Natural killer cell (primary cell): Measurements from ENCODE around the gene NPAS3. TPM values are rescaled to one million over a fixed set of nuclear protein-coding genes. Genes with fewer than 3 reads are reported as not detected.

ENCODE experiments used
- ATAC-seq, 3 donors: fragments of 150-1000 bp in 2 of 3; fragments of 200-7000 bp in 1 of 3; cut with Tn5 transposase; 1 replicate in 1 of 3; 2 replicates in 2 of 3; pipeline ENCODE4 v1.10.0; 2021; ENCODE audit warnings: mild to moderate bottlenecking in 2 of 3, moderate library complexity in 2 of 3
- DNase-seq, 2 donors: peaks; one replicate each; pipeline versions ENCODE4 v3.0.0 to v3.0.0-alpha.2; 2013 to 2021; ENCODE audit warnings: mixed read lengths in 1 of 2
- H3K27ac ChIP-seq: one replicate; pipeline ENCODE4 v1.5.1; 2013; ENCODE audit warnings: mild to moderate bottlenecking, low read length
- H3K27me3 ChIP-seq: one replicate; pipeline ENCODE4 v1.6.1; 2013; ENCODE audit warnings: low read length; ENCODE audit not compliant: control insufficient read depth, insufficient read depth
- H3K36me3 ChIP-seq: one replicate; pipeline ENCODE4 v1.6.1; 2013; ENCODE audit warnings: low read length; ENCODE audit not compliant: control insufficient read depth, insufficient read depth
- H3K4me1 ChIP-seq: one replicate; pipeline ENCODE4 v1.6.1; 2013; ENCODE audit warnings: low read length; ENCODE audit not compliant: control insufficient read depth, insufficient read depth
- H3K4me3 ChIP-seq: one replicate; pipeline ENCODE4 v1.5.1; 2013; ENCODE audit warnings: low read length
- H3K9me3 ChIP-seq: one replicate; pipeline ENCODE4 v1.6.1; 2013; ENCODE audit warnings: low read length; ENCODE audit not compliant: control insufficient read depth, insufficient read depth
- H3K27ac Mint-ChIP-seq, 2 donors: one replicate each; pipeline ENCODE4 v1.8.0; 2022; ENCODE audit warnings: mild to moderate bottlenecking in 2 of 2, mixed read lengths in 2 of 2, moderate library complexity in 1 of 2
- H3K27me3 Mint-ChIP-seq, 2 donors: one replicate each; pipeline ENCODE4 v1.8.0; 2022; ENCODE audit warnings: low read depth in 2 of 2, mixed read lengths in 2 of 2
- H3K36me3 Mint-ChIP-seq: one replicate; pipeline ENCODE4 v1.8.0; 2022; ENCODE audit warnings: mixed read lengths
- H3K4me1 Mint-ChIP-seq, 2 donors: one replicate each; pipeline ENCODE4 v1.8.0; 2022; ENCODE audit warnings: mixed read lengths in 2 of 2
- H3K4me3 Mint-ChIP-seq: one replicate; pipeline ENCODE4 v1.8.0; 2022; ENCODE audit warnings: mild to moderate bottlenecking, moderate library complexity, mixed read lengths
- H3K9me3 Mint-ChIP-seq, 2 donors: one replicate each; pipeline ENCODE4 v1.8.0; 2022; ENCODE audit warnings: mixed read lengths in 2 of 2
- CTCF ChIP-seq: fragments of 200-600 bp; IDR thresholded peaks from one replicate; pipeline ENCODE4 v1.8.0; 2022; ENCODE audit warnings: antibody characterized with exemption
- WGBS: methylation state at CpG from one replicate; pipeline ENCODE4 v1.1.7; 2013; ENCODE audit warnings: missing lambda C conversion rate; ENCODE audit not compliant: insufficient coverage; 5-methylcytosine and 5-hydroxymethylcytosine counted together
- intact Hi-C: fragments of 100-400 bp; cut with micrococcal nuclease; formaldehyde crosslinking; loops from one replicate; pipeline ENCODE4 v1.14.2; 2022
- total RNA-seq, 4 donors: library from RNA; stranded (reverse); fragments of 120-200 nt in 1 of 4; gene quantifications; one replicate each; pipeline versions ENCODE4 v1.2.3 to v1.2.4, GENCODE V29; 2013 to 2022

NPAS3 gene
- total RNA-seq, 3 donors from 2014 or later (not counting 1 experiment from before 2014, with no cell fraction given), result not detected

- no peak overlapping the region for H3K27ac ChIP-seq
- H3K27me3 ChIP-seq, result no peaks in the 10 kb centered on the region
- no peaks in the 10 kb centered on the region for H3K36me3 ChIP-seq
- WGBS, result 84% methylated on average over 3 of the region's 3 CpGs
- H3K4me1 Mint-ChIP-seq, result no peaks in the 10 kb centered on the region
- ATAC-seq (no peak), DNase-seq (no peak)
- no peak overlapping the region for H3K4me3 ChIP-seq
- no peaks in the 10 kb centered on the region for H3K36me3 Mint-ChIP-seq
- no peaks in the 10 kb centered on the region for H3K4me1 ChIP-seq
- H3K9me3 Mint-ChIP-seq, result peaks cover 0 to 2% of the 10 kb centered on the region in 2 donors
- H3K27me3 Mint-ChIP-seq, result no peaks in the 10 kb centered on the region
- no peak overlapping the region for H3K4me3 Mint-ChIP-seq
- no peak overlapping the region for H3K27ac Mint-ChIP-seq
- no peaks in the 10 kb centered on the region for H3K9me3 ChIP-seq
- intact Hi-C loops, result no loop called here
- no peak for TF ChIP-seq CTCF
Measured at GRCh38 chr14:33376510-33376909, 437.8 kb downstream of the NPAS3 start.

- Mint-ChIP-seq H3K27me3 (no peaks in the 10 kb centered on the region), H3K36me3 (no peaks in the 10 kb centered on the region), H3K9me3 (peaks cover 0 to 2% of the 10 kb centered on the region in 2 donors), H3K4me3 (no peak overlapping the region), H3K27ac (no peak overlapping the region), H3K4me1 (no peaks in the 10 kb centered on the region)
- no peaks in the 10 kb centered on the region for H3K9me3 ChIP-seq
- intact Hi-C loops, result no loop called here
- no peak for ATAC-seq
- H3K27ac ChIP-seq, result no peak overlapping the region
- no peaks in the 10 kb centered on the region for H3K4me1 ChIP-seq
- DNase-seq, result no peak
- no peak overlapping the region for H3K4me3 ChIP-seq
- no peaks in the 10 kb centered on the region for H3K36me3 ChIP-seq
- WGBS, result 64% methylated on average over 2 of the region's 2 CpGs
- H3K27me3 ChIP-seq, result no peaks in the 10 kb centered on the region
- no peak for TF ChIP-seq CTCF
Measured at GRCh38 chr14:33377596-33378390, 439.1 kb downstream of the NPAS3 start.

GRCh38 chr14:33381717-33382116 is 443.0 kb downstream of the NPAS3 start:
- 73% methylated on average over 2 of the region's 2 CpGs for WGBS
- Mint-ChIP-seq H3K4me1 (no peaks in the 10 kb centered on the region), H3K4me3 (no peak overlapping the region), H3K27me3 (no peaks in the 10 kb centered on the region), H3K36me3 (no peaks in the 10 kb centered on the region), H3K27ac (no peak overlapping the region), H3K9me3 (peaks cover 0 to 2% of the 10 kb centered on the region in 2 donors)
- no peaks in the 10 kb centered on the region for H3K4me1 ChIP-seq
- H3K4me3 ChIP-seq, result no peak overlapping the region
- TF ChIP-seq CTCF, result no peak
- intact Hi-C loops, result no loop called here
- DNase-seq (no peak), ATAC-seq (no peak)
- no peaks in the 10 kb centered on the region for H3K36me3 ChIP-seq
- no peaks in the 10 kb centered on the region for H3K27me3 ChIP-seq
- no peaks in the 10 kb centered on the region for H3K9me3 ChIP-seq
- no peak overlapping the region for H3K27ac ChIP-seq

- Mint-ChIP-seq H3K27ac (no peak overlapping the region), H3K4me3 (no peak overlapping the region), H3K4me1 (no peaks in the 10 kb centered on the region), H3K36me3 (no peaks in the 10 kb centered on the region), H3K9me3 (peaks cover 0 to 3% of the 10 kb centered on the region in 2 donors), H3K27me3 (no peaks in the 10 kb centered on the region)
- Histone ChIP-seq H3K4me1 (no peaks in the 10 kb centered on the region), H3K27ac (no peak overlapping the region), H3K4me3 (no peak overlapping the region), H3K9me3 (no peaks in the 10 kb centered on the region), H3K27me3 (no peaks in the 10 kb centered on the region), H3K36me3 (no peaks in the 10 kb centered on the region)
- ATAC-seq (no peak), DNase-seq (no peak)
- intact Hi-C loops, result no loop called here
- no peak for TF ChIP-seq CTCF
Measured at GRCh38 chr14:33386140-33386539, 447.5 kb downstream of the NPAS3 start.
